Epithelial cell of proximal tubule (primary cell): ENCODE data around the gene GSDME. TPM values are rescaled to one million over a fixed set of nuclear protein-coding genes. Genes with fewer than 3 reads are reported as not detected.

Experiments
- DNase-seq: peaks from one replicate; pipeline ENCODE4 v3.0.0-alpha.2; 2011; ENCODE audit warnings: low read depth
- H3K4me3 ChIP-seq: 2 replicates; pipeline ENCODE4 v1.5.1; 2011; ENCODE audit warnings: low read depth, mild to moderate bottlenecking, low read length
- CTCF ChIP-seq: conservative IDR thresholded peaks from 2 replicates; pipeline ENCODE4 v1.5.1; 2012; ENCODE audit warnings: low read depth, mild to moderate bottlenecking, low read length
- total RNA-seq: library from RNA; depleted of rRNA; stranded (reverse); fragments of >200 nt; gene quantifications from 2 replicates; pipeline ENCODE4 v1.2.3, GENCODE V29; 2015

Gene GSDME
- total RNA-seq, 1 donor from 2014 or later = 73.6 TPM

GRCh38 chr7:24786306-24786705 is 29.0 kb upstream of the GSDME start:
- H3K4me3 ChIP-seq = no peak overlapping the region
- no peak for TF ChIP-seq CTCF
- no peak for DNase-seq

- no peak for DNase-seq
- TF ChIP-seq CTCF = no peak
- no peak overlapping the region for H3K4me3 ChIP-seq
These were observed 27.0 kb upstream of the GSDME start for GRCh38 chr7:24784277-24784676.

GRCh38 chr7:24783698-24784097 is 26.4 kb upstream of the GSDME start:
- TF ChIP-seq CTCF = no peak
- DNase-seq = peak; percentile 58
- H3K4me3 ChIP-seq = no peak overlapping the region

GRCh38 chr7:24781106-24781505 is 23.8 kb upstream of the GSDME start:
- H3K4me3 ChIP-seq = no peak overlapping the region
- no peak for DNase-seq
- TF ChIP-seq CTCF = no peak

- TF ChIP-seq CTCF = no peak
- no peak for DNase-seq
- no peak overlapping the region for H3K4me3 ChIP-seq
These were observed 22.0 kb upstream of the GSDME start for GRCh38 chr7:24779283-24779655.

- no peak for DNase-seq
- no peak overlapping the region for H3K4me3 ChIP-seq
- TF ChIP-seq CTCF = no peak
These were observed 21.4 kb upstream of the GSDME start for GRCh38 chr7:24778543-24779282.

- H3K4me3 ChIP-seq = no peak overlapping the region
- no peak for TF ChIP-seq CTCF
- no peak for DNase-seq
These were observed 20.5 kb upstream of the GSDME start for GRCh38 chr7:24777806-24778205.
